ENCODE results near the gene ZNF865.

DNA sequence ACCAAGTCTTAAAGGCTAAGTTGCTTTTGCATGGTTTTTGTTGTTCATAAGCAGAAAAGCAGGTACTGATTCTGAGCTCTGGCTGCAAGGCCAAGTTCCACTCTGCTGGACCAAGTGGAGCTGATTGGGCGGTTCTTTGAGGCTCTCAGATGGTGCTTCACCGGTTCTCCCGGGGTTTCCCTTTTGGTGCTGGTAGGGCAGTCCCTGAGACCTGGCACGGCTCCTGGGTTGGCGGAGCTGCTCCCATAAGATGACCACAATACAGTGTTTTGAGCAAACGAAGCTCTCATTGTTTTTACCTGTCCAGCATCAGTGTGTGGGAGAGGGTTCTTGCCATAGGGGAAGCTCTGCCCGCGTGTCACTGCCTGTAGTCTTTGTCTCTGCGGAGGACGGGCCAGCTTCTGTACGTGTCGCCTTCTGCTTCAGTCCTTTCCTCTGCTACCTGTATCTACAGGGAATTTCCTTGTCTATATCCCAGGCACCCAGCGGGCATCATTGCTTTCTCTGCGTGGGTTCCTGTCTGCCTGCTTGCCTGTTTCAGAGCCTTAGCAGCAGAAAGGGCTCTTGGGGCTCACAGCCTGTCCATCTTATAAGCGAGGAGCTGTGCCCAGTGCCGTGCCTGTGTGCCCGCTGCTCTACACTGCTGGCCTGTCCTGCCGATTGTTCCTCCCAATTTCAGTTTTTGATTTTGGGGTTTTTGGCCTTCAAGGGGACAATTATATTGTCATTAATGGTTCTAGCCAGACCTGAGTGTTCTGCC lies 51.7 kb downstream of the ZNF865 start:
- TF ChIP-seq, protein P1, sequence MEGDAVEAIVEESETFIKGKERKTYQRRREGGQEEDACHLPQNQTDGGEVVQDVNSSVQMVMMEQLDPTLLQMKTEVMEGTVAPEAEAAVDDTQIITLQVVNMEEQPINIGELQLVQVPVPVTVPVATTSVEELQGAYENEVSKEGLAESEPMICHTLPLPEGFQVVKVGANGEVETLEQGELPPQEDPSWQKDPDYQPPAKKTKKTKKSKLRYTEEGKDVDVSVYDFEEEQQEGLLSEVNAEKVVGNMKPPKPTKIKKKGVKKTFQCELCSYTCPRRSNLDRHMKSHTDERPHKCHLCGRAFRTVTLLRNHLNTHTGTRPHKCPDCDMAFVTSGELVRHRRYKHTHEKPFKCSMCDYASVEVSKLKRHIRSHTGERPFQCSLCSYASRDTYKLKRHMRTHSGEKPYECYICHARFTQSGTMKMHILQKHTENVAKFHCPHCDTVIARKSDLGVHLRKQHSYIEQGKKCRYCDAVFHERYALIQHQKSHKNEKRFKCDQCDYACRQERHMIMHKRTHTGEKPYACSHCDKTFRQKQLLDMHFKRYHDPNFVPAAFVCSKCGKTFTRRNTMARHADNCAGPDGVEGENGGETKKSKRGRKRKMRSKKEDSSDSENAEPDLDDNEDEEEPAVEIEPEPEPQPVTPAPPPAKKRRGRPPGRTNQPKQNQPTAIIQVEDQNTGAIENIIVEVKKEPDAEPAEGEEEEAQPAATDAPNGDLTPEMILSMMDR (IDR thresholded peaks at IDR 0.05): no peak
- TF ChIP-seq POLR2A (IDR thresholded peaks at IDR 0.05): no peak

Measured in Peyer's patch (tissue), 4 donors.